Stimulated activated CD8-positive, alpha-beta memory T cell treated with anti-CD3 and anti-CD28 coated beads, Interleukin-4, amount 100 ng/mL, for 4 hours (primary cell): Measurements from ENCODE around the gene M6PR.
"Not testable (repeated sequence)": the region's sequence is repeated elsewhere in the genome, so short reads cannot be mapped to it uniquely, and the experiment has no call there.

Source experiments
- DNase-seq, 2 donors: peaks; one replicate each; pipeline ENCODE4 v3.0.0-alpha.2; 2020; ENCODE audit warnings: low read depth in 2 of 2, low spot score in 1 of 2

M6PR gene

DNA sequence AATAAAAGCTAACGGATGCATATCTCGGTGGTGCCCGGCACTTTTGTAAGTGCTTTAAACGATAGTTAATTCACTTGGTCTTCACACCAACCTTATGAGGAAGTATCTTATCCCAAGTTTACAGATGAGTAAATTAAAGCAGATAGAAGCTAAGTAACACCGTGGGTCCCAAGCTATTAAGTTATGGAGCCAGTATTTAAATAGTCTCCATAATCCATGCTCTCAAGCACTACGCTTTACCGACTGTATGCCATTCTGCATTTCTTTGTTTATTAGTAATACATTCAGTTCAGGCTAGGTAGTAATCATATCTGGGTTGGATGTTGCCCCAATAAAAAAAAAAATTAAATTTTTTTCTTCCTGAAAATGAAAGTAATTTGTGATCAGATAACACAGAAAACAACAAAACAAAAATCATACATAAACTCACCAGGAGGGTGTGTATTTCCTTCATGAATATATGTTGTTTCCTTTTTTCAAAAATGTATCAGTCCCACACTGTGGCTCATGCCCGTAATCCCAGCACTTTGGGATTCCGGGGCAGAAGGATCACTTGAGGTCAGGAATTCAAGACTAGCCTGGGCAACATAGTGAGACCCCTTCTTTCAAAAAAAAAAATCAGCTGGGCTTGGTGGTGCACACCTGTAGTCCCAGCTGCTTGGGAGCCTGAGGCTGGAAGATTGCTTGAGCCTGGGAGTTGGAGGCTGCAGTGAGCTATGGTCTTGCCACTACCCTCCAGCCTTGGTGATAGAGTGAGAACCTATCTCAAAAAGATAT is 1.4 kb upstream of the M6PR start:
- DNase-seq = no peak

DNA sequence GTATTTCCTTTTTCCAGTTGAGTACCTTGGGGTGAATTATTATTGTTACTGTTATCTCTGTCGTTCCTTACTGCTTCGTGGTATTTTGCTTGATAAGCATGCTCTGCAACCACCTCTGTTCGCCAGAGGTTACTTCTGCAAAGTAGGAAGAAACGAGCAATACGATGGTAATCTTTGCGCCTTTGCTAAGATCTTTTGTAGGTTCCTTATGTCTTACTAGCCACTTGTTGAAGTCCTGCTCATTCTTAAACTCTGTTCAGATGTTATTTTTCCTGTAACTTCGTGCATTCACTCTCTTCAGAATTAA is 729 bp upstream of the M6PR start:
- DNase-seq = no peak

- DNase-seq = no peak
Observed at GRCh38 chr12:8948701-8949341, 624 bp downstream of the M6PR start.

- DNase-seq = no peak
Observed at GRCh38 chr12:8947737-8948136, 1.7 kb downstream of the M6PR start.

GRCh38 chr12:8946733-8947132 is 2.7 kb downstream of the M6PR start:
- DNase-seq = no peak

DNA sequence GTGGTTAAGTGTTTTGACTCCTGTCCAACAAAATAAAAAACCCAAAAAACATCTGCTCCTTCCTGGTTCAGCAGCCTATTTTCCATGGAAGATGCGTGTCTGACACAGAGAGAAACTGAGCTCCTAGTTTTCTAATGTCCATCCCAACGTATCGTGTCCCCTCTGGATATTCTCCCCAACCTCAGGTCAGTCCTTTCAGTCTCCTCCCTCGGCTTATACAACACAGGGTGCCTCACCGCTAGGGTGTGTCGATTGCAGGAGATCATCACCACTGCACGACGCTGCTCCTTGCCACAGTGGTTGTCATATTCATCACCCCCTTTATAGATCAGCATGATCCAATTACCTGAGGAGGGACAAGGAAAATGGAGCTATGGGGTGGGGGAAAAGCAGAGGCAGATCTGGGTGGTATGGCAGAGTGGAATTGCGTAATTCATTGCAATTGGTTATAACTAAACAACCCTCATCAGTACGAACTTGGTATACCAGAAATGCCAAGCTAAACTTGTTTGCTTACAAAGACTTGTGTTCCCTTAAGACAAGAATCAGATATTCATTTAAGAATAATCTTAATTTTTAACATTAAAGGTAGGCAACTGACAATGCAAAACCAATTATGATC is 5.8 kb downstream of the M6PR start:
- DNase-seq = no peak

- DNase-seq = no peak
Observed at GRCh38 chr12:8941691-8942478, 7.6 kb downstream of the M6PR start.

- DNase-seq = not testable (repeated sequence)
Observed at GRCh38 chr12:8937842-8938442, 11.5 kb downstream of the M6PR start.

- no peak for DNase-seq
Observed at GRCh38 chr12:8936735-8937134, 12.7 kb downstream of the M6PR start.

DNA sequence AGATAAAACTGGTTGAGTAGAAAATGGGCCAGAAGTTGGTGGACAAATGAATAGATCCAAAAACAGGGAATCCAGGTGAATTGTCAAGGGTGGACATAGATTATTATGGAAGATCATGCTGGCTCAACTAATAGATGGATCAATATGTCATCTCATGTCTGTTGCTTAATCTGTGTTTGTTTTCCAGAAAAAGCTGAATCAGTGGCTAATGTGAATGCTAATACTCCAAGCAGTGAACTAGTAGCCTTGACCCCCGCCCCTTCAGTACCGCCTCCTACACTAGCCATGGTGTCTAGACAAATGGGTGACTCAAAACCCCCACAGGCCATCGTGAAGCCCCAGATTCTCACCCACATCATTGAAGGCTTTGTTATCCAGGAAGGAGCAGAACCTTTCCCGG is 15.4 kb downstream of the M6PR start:
- DNase-seq = not testable (repeated sequence)

DNA sequence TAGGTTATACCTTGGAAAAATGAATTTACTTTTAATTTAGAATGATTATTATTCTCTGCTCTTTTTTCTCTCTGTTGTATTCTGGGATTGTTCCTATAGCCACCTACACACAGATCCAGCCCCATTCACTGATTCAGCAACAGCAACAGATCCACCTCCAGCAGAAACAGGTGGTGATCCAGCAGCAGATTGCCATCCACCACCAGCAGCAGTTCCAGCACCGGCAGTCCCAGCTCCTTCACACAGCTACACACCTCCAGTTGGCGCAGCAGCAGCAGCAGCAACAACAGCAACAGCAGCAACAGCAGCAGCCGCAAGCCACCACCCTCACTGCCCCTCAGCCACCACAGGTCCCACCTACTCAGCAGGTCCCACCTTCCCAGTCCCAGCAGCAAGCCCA is 17.0 kb downstream of the M6PR start:
- not testable (repeated sequence) for DNase-seq

- not testable (repeated sequence) for DNase-seq
Observed at GRCh38 chr12:8930655-8931323, 18.7 kb downstream of the M6PR start.

GRCh38 chr12:8922544-8922943 is 26.9 kb downstream of the M6PR start:
- no peak for DNase-seq

DNA sequence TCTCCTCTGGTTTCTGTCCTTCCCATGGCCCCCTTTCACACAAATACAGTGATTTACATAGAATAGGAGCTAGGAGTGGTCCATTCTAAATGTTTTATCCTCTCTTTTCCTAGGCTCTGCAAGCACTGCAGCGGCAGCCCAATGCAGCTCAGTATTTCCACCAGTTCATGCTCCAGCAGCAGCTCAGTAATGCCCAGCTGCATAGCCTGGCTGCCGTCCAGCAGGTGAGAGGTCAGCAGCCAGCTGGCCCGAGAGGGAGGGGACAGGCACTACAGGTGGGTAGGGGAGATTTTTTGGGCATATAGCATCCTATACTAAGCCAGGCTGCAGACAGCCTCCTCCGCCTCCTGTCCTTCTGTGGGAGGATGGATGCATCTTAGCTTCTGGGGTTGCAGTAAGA is 29.8 kb downstream of the M6PR start:
- not testable (repeated sequence) for DNase-seq

GRCh38 chr12:8917751-8918150 is 31.7 kb downstream of the M6PR start:
- no peak for DNase-seq

- no peak for DNase-seq
Observed at GRCh38 chr12:8917031-8917430, 32.4 kb downstream of the M6PR start.

DNA sequence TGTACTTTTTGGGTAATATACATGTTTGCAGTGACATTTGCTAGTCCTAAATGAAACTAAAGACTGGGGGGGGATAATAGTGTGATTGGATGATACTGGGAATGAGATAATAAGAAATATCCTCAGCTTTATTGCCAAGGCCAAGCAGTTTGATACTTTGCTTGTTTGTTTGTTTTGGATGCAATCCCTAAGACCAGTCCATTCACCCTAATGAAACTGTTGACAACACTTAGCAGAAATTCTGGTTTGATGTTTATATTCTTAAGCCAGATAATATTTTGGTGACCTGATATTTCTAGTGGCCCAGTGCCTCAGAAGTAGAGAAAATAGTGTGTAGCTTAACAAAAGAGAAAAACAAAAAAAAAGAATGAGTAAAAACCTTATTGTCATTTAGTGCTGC is 33.3 kb downstream of the M6PR start:
- DNase-seq = no peak

GRCh38 chr12:8914716-8915526 is 34.5 kb downstream of the M6PR start:
- peak; percentile 5 to 22 for DNase-seq

DNA sequence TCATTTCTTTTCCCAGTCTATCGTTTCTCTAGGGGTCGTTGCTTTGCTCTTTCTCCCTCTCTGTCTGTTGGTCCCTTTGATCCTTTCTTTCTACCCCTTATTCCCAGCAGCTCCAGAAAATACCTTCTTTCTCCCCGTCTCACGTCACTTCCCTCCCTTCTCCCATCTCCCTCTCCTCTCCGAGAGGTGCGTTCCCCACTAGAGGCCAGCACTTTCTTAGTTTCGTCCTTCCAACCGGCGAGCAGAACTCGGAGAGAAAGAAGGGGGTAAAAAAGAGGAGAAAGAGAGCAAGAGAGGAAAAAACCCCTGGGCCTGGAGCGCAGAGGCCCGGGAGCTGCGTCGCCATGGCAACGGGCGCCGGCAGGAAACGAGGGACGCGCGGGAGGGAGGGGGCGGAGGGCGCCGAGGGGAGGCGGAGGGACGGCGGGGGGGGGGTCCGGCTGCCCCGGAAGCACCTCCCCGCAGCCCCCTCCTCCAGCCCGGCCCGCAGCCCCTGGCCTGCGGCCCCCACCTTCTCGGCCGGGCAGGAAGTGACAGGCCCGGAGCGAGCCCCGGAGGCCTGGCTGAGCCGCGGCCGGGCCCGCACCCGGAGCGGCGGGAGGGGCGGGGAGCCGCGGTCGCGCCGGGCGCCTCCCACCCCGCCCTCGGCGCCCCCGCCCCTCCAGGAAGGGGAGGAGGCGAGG is 35.3 kb downstream of the M6PR start, which contains the start of gene PHC1:
TSS of gene PHC1 (plus strand) at position 477 of the 683 bp plus-strand sequence. CDS start 3,169 bp downstream, outside the sequence.
- DNase-seq = peak; percentile 43 to 66
